ENCODE measurements around the gene TBC1D22A.

The TBC1D22A gene

DNA sequence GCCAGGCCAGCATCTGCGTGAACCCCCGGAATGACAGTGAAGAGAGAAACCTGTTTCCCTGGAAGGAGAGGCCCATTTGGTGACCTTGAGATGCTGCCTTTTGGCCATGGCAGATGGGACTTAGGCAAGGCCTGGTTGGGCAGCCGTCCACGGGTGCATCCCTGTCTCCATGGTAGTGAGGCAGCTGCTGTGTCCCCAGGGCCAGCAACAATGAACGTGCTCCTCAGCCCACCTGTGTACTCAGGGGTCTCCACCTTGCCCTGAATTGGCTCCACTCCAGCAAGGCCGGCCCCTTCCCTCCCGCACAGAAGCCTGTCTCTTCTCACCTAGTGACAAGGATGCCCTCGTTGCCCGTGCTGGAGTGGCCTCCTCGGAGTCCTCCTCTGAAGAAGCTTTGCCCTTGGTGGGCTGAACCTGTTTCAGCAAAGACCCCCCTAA is 441.1 kb downstream of the TBC1D22A start:
- no peaks in the 10 kb centered on the region for H3K36me3 ChIP-seq (replicated peaks; ENCODE audit: low read depth, low read length)
- H4K20me1 ChIP-seq (ENCODE audit: insufficient read depth, low read length): no peaks in the 10 kb centered on the region; the same call in 1 of the 2 replicates
- H3K4me1 ChIP-seq (ENCODE audit: low read length): no peaks in the 10 kb centered on the region
- no peak overlapping the region for H3K4me3 ChIP-seq (ENCODE audit: low read length)
- no peak for TF ChIP-seq EZH2phosphoT487 (IDR thresholded peaks at IDR 0.05; ENCODE audit: low read depth)
- TF ChIP-seq, protein P1, sequence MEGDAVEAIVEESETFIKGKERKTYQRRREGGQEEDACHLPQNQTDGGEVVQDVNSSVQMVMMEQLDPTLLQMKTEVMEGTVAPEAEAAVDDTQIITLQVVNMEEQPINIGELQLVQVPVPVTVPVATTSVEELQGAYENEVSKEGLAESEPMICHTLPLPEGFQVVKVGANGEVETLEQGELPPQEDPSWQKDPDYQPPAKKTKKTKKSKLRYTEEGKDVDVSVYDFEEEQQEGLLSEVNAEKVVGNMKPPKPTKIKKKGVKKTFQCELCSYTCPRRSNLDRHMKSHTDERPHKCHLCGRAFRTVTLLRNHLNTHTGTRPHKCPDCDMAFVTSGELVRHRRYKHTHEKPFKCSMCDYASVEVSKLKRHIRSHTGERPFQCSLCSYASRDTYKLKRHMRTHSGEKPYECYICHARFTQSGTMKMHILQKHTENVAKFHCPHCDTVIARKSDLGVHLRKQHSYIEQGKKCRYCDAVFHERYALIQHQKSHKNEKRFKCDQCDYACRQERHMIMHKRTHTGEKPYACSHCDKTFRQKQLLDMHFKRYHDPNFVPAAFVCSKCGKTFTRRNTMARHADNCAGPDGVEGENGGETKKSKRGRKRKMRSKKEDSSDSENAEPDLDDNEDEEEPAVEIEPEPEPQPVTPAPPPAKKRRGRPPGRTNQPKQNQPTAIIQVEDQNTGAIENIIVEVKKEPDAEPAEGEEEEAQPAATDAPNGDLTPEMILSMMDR (IDR thresholded peaks at IDR 0.05; ENCODE audit: low read depth, low read length): no peak
- H3K79me2 ChIP-seq (ENCODE audit: low read length): no peaks in the 10 kb centered on the region
- H3K27me3 ChIP-seq (ENCODE audit: low read depth, low read length): no peaks in the 10 kb centered on the region
- H3K27ac ChIP-seq (ENCODE audit: low read length): no peak overlapping the region
- no peaks in the 10 kb centered on the region for H3K9me3 ChIP-seq (ENCODE audit: insufficient read depth, low read length)
- no peak overlapping the region for H3K4me2 ChIP-seq (ENCODE audit: low read length)
- no peak overlapping the region for H2AFZ ChIP-seq (ENCODE audit: low read depth, low read length)
- no peak overlapping the region for H3K9ac ChIP-seq (ENCODE audit: low read length)

GRCh38 chr22:47204002-47204979 is 441.8 kb downstream of the TBC1D22A start:
- Histone ChIP-seq H3K4me1 (ENCODE audit: low read length) (no peaks in the 10 kb centered on the region), H2AFZ (ENCODE audit: low read depth, low read length) (no peak overlapping the region), H3K36me3 (replicated peaks; ENCODE audit: low read depth, low read length) (no peaks in the 10 kb centered on the region), H3K4me2 (ENCODE audit: low read length) (no peak overlapping the region), H3K9me3 (ENCODE audit: insufficient read depth, low read length) (no peaks in the 10 kb centered on the region), H3K27ac (ENCODE audit: low read length) (no peak overlapping the region), H4K20me1 (ENCODE audit: insufficient read depth, low read length) (no peaks in the 10 kb centered on the region; the same call in 1 of the 2 replicates), H3K4me3 (ENCODE audit: low read length) (no peak overlapping the region), H3K27me3 (ENCODE audit: low read depth, low read length) (no peaks in the 10 kb centered on the region), H3K9ac (ENCODE audit: low read length) (no peak overlapping the region), H3K79me2 (ENCODE audit: low read length) (no peaks in the 10 kb centered on the region)
- TF ChIP-seq EZH2phosphoT487 (IDR thresholded peaks at IDR 0.05; ENCODE audit: low read depth): no peak
- TF ChIP-seq, protein P1 (IDR thresholded peaks at IDR 0.05; ENCODE audit: low read depth, low read length): no peak

DNA sequence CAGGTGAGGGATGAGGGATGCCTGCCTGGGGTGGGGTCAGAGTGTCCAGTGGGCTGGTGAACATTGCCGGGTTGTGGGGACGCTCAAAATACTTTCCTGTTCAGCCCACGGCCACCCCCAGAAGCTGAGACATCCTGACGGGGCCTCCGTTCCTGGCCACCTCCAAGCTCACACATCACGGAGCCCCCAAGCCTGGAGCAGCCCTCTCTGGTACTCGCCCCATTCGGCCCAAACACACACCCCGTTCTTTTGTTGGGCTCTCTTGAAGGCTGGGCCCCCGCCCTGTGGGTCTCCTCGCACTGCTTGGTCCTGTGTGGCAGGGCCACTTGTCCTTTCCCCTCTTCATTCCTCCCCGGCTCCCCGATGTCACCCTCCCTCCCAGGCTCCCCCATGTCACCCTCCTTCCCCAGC is 442.6 kb downstream of the TBC1D22A start:
- Histone ChIP-seq H3K4me1 (ENCODE audit: low read length) (no peaks in the 10 kb centered on the region), H3K9me3 (ENCODE audit: insufficient read depth, low read length) (no peaks in the 10 kb centered on the region), H3K36me3 (replicated peaks; ENCODE audit: low read depth, low read length) (no peaks in the 10 kb centered on the region), H3K79me2 (ENCODE audit: low read length) (no peaks in the 10 kb centered on the region), H3K4me3 (ENCODE audit: low read length) (no peak overlapping the region), H4K20me1 (ENCODE audit: insufficient read depth, low read length) (no peaks in the 10 kb centered on the region; the same call in 1 of the 2 replicates), H3K9ac (ENCODE audit: low read length) (no peak overlapping the region), H3K4me2 (ENCODE audit: low read length) (no peak overlapping the region), H2AFZ (ENCODE audit: low read depth, low read length) (no peak overlapping the region), H3K27ac (ENCODE audit: low read length) (no peak overlapping the region), H3K27me3 (ENCODE audit: low read depth, low read length) (no peaks in the 10 kb centered on the region)
- TF ChIP-seq, protein P1 (IDR thresholded peaks at IDR 0.05; ENCODE audit: low read depth, low read length): no peak
- TF ChIP-seq EZH2phosphoT487 (IDR thresholded peaks at IDR 0.05; ENCODE audit: low read depth): no peak

GRCh38 chr22:47205554-47205953 is 443.1 kb downstream of the TBC1D22A start:
- Histone ChIP-seq H3K4me1 (ENCODE audit: low read length) (no peaks in the 10 kb centered on the region), H2AFZ (ENCODE audit: low read depth, low read length) (no peak overlapping the region), H3K27ac (ENCODE audit: low read length) (no peak overlapping the region), H3K36me3 (replicated peaks; ENCODE audit: low read depth, low read length) (no peaks in the 10 kb centered on the region), H3K9ac (ENCODE audit: low read length) (no peak overlapping the region), H3K4me3 (ENCODE audit: low read length) (no peak overlapping the region), H3K79me2 (ENCODE audit: low read length) (no peaks in the 10 kb centered on the region), H3K9me3 (ENCODE audit: insufficient read depth, low read length) (no peaks in the 10 kb centered on the region), H4K20me1 (ENCODE audit: insufficient read depth, low read length) (no peaks in the 10 kb centered on the region; the same call in 1 of the 2 replicates), H3K4me2 (ENCODE audit: low read length) (no peak overlapping the region), H3K27me3 (ENCODE audit: low read depth, low read length) (no peaks in the 10 kb centered on the region)
- TF ChIP-seq, protein P1 (IDR thresholded peaks at IDR 0.05; ENCODE audit: low read depth, low read length): no peak
- no peak for TF ChIP-seq EZH2phosphoT487 (IDR thresholded peaks at IDR 0.05; ENCODE audit: low read depth)

Measured in OCI-LY3 (cell line).